ENCODE results near the gene ADCYAP1R1. TPM values are rescaled to one million over a fixed set of nuclear protein-coding genes. Genes with fewer than 3 reads are reported as not detected.

ADCYAP1R1 gene
- under 1 TPM; 0.05 to 0.37 (median 0.29) TPM for total RNA-seq
- long read RNA-seq = 0 reads

GRCh38 chr7:31051598-31052486 lies at the start of gene ADCYAP1R1:
Gene ADCYAP1R1, plus strand, starts transcription at chr7:31052308. Its CDS starts 10,957 bp downstream, at chr7:31063265.
- Histone ChIP-seq H3K27me3 (peaks cover 0 to 6% of the 10 kb centered on the region in 2 donors), H3K4me1 (no peaks in the 10 kb centered on the region), H3K4me3 (peak within 1 kb of the TSS in 1 of 3 donors; percentile 10), H3K9me3 (no peaks in the 10 kb centered on the region), H3K36me3 (no peaks in the 10 kb centered on the region), H3K27ac (no peak within 1 kb of the TSS)
- DNase-seq (no peak), ATAC-seq (no peak)
- no peak for TF ChIP-seq POLR2A (IDR thresholded peaks at IDR 0.05)
- TF ChIP-seq, protein P1, sequence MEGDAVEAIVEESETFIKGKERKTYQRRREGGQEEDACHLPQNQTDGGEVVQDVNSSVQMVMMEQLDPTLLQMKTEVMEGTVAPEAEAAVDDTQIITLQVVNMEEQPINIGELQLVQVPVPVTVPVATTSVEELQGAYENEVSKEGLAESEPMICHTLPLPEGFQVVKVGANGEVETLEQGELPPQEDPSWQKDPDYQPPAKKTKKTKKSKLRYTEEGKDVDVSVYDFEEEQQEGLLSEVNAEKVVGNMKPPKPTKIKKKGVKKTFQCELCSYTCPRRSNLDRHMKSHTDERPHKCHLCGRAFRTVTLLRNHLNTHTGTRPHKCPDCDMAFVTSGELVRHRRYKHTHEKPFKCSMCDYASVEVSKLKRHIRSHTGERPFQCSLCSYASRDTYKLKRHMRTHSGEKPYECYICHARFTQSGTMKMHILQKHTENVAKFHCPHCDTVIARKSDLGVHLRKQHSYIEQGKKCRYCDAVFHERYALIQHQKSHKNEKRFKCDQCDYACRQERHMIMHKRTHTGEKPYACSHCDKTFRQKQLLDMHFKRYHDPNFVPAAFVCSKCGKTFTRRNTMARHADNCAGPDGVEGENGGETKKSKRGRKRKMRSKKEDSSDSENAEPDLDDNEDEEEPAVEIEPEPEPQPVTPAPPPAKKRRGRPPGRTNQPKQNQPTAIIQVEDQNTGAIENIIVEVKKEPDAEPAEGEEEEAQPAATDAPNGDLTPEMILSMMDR (IDR thresholded peaks at IDR 0.05) = peak in 1 of 4 donors; percentile 6
- 25% methylated on average over 4 of the region's 56 CpGs for WGBS (ENCODE audit: insufficient coverage, low coverage, low lambda C conversion rate, missing lambda C conversion rate)
- intact Hi-C loops (cut with DNase I) = no loop called here

DNA sequence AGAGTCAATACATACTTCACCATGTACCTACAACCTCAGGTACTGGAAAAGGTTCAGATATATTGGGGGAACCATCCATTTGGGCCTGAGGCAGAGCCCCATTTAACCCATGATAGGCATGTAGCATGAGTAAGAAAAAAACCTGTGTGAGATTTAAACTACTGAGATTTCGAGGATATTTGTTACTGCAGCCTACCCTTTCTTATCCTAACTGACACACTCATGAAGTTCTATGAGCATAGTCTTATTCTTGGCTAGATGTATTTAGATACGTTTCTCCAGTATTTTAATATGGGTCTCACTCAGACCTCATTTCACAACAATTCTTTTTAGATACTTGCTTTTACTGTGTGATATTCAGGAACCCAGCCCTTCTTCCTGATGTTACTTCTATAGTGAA lies 49.0 kb upstream of the ADCYAP1R1 start:
- 54% methylated on average over 2 of the region's 2 CpGs for WGBS (ENCODE audit: insufficient coverage, low coverage, low lambda C conversion rate, missing lambda C conversion rate)
- DNase-seq = no peak

GRCh38 chr7:31003721-31004120 lies 48.4 kb upstream of the ADCYAP1R1 start:
- Histone ChIP-seq H3K27ac (no peak overlapping the region), H3K36me3 (no peaks in the 10 kb centered on the region), H3K4me3 (no peak overlapping the region), H3K9me3 (no peaks in the 10 kb centered on the region), H3K4me1 (no peaks in the 10 kb centered on the region), H3K27me3 (no peaks in the 10 kb centered on the region)
- WGBS (ENCODE audit: insufficient coverage, low coverage, low lambda C conversion rate, missing lambda C conversion rate) = 73% methylated on average over 2 of the region's 6 CpGs
- intact Hi-C loops (cut with DNase I) = no loop called here
- no peak for TF ChIP-seq POLR2A (IDR thresholded peaks at IDR 0.05)
- TF ChIP-seq, protein P1 (IDR thresholded peaks at IDR 0.05) = no peak
- ATAC-seq (no peak), DNase-seq (no peak)

More for the DNA sequence above, 49.0 kb upstream of the ADCYAP1R1 start:
- H3K36me3 ChIP-seq = no peaks in the 10 kb centered on the region
- H3K4me3 ChIP-seq = no peak overlapping the region
- ATAC-seq = no peak
- H3K4me1 ChIP-seq = no peaks in the 10 kb centered on the region
- no peaks in the 10 kb centered on the region for H3K27me3 ChIP-seq
- no peak overlapping the region for H3K27ac ChIP-seq
- intact Hi-C loops (cut with DNase I) = no loop called here
- no peak for TF ChIP-seq POLR2A (IDR thresholded peaks at IDR 0.05)
- TF ChIP-seq, protein P1 (IDR thresholded peaks at IDR 0.05) = no peak
- no peaks in the 10 kb centered on the region for H3K9me3 ChIP-seq

- H3K36me3 ChIP-seq = no peaks in the 10 kb centered on the region
- WGBS (ENCODE audit: insufficient coverage, low coverage, low lambda C conversion rate, missing lambda C conversion rate) = 43% methylated on average over 1 of the region's 1 CpG
- no peak for TF ChIP-seq POLR2A (IDR thresholded peaks at IDR 0.05)
- TF ChIP-seq, protein P1 (IDR thresholded peaks at IDR 0.05) = no peak
- H3K4me1 ChIP-seq = no peaks in the 10 kb centered on the region
- DNase-seq = no peak
- intact Hi-C loops (cut with DNase I) = no loop called here
- H3K4me3 ChIP-seq = no peak overlapping the region
- H3K9me3 ChIP-seq = no peaks in the 10 kb centered on the region
- ATAC-seq = no peak
- no peak overlapping the region for H3K27ac ChIP-seq
- H3K27me3 ChIP-seq = no peaks in the 10 kb centered on the region
Observed at GRCh38 chr7:31004393-31004792, 47.7 kb upstream of the ADCYAP1R1 start.

Data from right lobe of liver (tissue), 6 donors.